Transverse colon (tissue), 1 donor: Measurements from ENCODE around the gene LTB.

Source experiments
- EP300 ChIP-seq: sonication (generic); formaldehyde crosslinking; IDR thresholded peaks from one replicate; pipeline ENCODE4 v1.6.1; 2017; ENCODE audit warnings: antibody characterized with exemption, low read depth
- POLR2A ChIP-seq: fragments of 450-650 bp; IDR thresholded peaks from one replicate; pipeline ENCODE4 v1.6.1; 2016; ENCODE audit warnings: antibody characterized with exemption, mild to moderate bottlenecking, moderate library complexity

GRCh38 chr6:31575335-31575901 lies 6.8 kb downstream of the LTB start, which contains the start of gene TNF:
- TF ChIP-seq POLR2A (peak; percentile 69), EP300 (no peak)
